Gastrocnemius medialis (tissue), 4 donors: ENCODE data around the gene SETBP1.

Experiments
- POLR2A ChIP-seq, 2 donors: fragments of 450-650 bp; IDR thresholded peaks; one replicate each; pipeline ENCODE4 v1.6.1; 2017; ENCODE audit warnings: antibody characterized with exemption in 2 of 2, mild to moderate bottlenecking in 2 of 2, moderate library complexity in 2 of 2
- TF ChIP-seq, protein P1 (sequence below), 5 experiments: fragments of 450-650 bp in 3 of 5; fragments of 200-600 bp in 2 of 5; sonication (generic) in 2 of 5; IDR thresholded peaks in 4 of 5; conservative IDR thresholded peaks in 1 of 5; 1 replicate in 4 of 5; 2 replicates in 1 of 5; pipeline ENCODE4 v1.5.1; 2016 to 2019; ENCODE audit warnings: antibody characterized with exemption in 5 of 5, mild to moderate bottlenecking in 3 of 5, moderate library complexity in 3 of 5

DNA sequence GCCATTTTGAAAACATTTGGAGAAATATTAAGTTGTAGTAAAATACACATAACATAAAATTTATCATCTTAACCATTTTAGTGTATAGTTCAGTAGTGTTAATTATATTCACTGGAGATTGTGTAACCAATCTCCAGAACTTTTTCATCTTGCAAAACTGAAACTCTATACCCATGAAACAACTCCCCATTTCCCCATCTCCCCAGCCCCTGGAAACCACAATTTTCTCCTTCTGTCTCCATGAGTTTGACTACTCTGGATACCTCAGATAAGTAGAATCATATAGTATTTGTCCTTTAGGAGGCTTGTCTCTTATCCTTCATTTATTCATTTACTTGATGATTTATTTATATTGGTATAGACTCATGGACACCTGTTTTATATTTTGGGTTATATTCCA is 392.9 kb downstream of the SETBP1 start:
- TF ChIP-seq, protein P1, sequence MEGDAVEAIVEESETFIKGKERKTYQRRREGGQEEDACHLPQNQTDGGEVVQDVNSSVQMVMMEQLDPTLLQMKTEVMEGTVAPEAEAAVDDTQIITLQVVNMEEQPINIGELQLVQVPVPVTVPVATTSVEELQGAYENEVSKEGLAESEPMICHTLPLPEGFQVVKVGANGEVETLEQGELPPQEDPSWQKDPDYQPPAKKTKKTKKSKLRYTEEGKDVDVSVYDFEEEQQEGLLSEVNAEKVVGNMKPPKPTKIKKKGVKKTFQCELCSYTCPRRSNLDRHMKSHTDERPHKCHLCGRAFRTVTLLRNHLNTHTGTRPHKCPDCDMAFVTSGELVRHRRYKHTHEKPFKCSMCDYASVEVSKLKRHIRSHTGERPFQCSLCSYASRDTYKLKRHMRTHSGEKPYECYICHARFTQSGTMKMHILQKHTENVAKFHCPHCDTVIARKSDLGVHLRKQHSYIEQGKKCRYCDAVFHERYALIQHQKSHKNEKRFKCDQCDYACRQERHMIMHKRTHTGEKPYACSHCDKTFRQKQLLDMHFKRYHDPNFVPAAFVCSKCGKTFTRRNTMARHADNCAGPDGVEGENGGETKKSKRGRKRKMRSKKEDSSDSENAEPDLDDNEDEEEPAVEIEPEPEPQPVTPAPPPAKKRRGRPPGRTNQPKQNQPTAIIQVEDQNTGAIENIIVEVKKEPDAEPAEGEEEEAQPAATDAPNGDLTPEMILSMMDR (IDR thresholded peaks at IDR 0.05 in 4 of 5, conservative IDR thresholded peaks at IDR 0.05 in 1 of 5), result no peak
- no peak for TF ChIP-seq POLR2A (IDR thresholded peaks at IDR 0.05)
